DND-41 (cell line): ENCODE measurements around the gene CTAGE15.
"Not testable (repeated sequence)": the region's sequence is repeated elsewhere in the genome, so short reads cannot be mapped to it uniquely, and the experiment has no call there.

Source experiments
- ATAC-seq: fragments of 200-7000 bp; cut with Tn5 transposase; 3 replicates; pipeline ENCODE4 v1.9.1; 2021; ENCODE audit warnings: low read depth; ENCODE audit not compliant: insufficient read depth
- DNase-seq: peaks from one replicate; pipeline ENCODE4 v3.0.0-alpha.2; 2020
- H2AFZ ChIP-seq: 2 replicates; pipeline ENCODE4 v1.6.0; 2012; ENCODE audit warnings: low read depth, low read length
- H3K27ac ChIP-seq: 2 replicates; pipeline ENCODE4 v1.5.1; 2012; ENCODE audit warnings: low read length, inconsistent platforms
- H3K27me3 ChIP-seq: fragments of 200-600 bp; sonication (generic); 2 replicates; pipeline ENCODE4 v1.6.0; 2012; ENCODE audit warnings: low read length, mild to moderate bottlenecking, inconsistent platforms; ENCODE audit not compliant: insufficient read depth, poor library complexity
- H3K36me3 ChIP-seq: 2 replicates; pipeline ENCODE4 v1.5.1; 2012; ENCODE audit warnings: low read length, inconsistent platforms; ENCODE audit not compliant: insufficient read depth
- H3K4me1 ChIP-seq: 2 replicates; pipeline ENCODE4 v1.5.1; 2012; ENCODE audit warnings: mild to moderate bottlenecking, low read length; ENCODE audit not compliant: insufficient read depth
- H3K4me2 ChIP-seq: 2 replicates; pipeline ENCODE4 v1.6.0; 2012; ENCODE audit warnings: mild to moderate bottlenecking, moderate library complexity, low read length, inconsistent platforms; ENCODE audit not compliant: insufficient read depth
- H3K4me3 ChIP-seq, 2 experiments: fragments of 200-600 bp in 1 of 2; shearing (Covaris generic) in 1 of 2; 2 replicates each; pipeline ENCODE4 v1.5.1; 2012 to 2016; ENCODE audit warnings: inconsistent platforms in 2 of 2, low read length in 2 of 2, mild to moderate bottlenecking in 2 of 2, low read depth in 1 of 2, moderate library complexity in 1 of 2
- H3K79me2 ChIP-seq: 2 replicates; pipeline ENCODE4 v1.6.0; 2012; ENCODE audit warnings: low read length, inconsistent platforms; ENCODE audit not compliant: insufficient read depth
- H3K9ac ChIP-seq: 2 replicates; pipeline ENCODE4 v1.6.0; 2012; ENCODE audit warnings: low read depth, mild to moderate bottlenecking, inconsistent platforms, low read length, moderate library complexity
- H3K9me3 ChIP-seq: 2 replicates; pipeline ENCODE4 v1.5.1; 2012; ENCODE audit warnings: low read length, moderate library complexity, mild to moderate bottlenecking, inconsistent platforms; ENCODE audit not compliant: insufficient read depth, severe bottlenecking
- H4K20me1 ChIP-seq: 2 replicates; pipeline ENCODE4 v1.6.0; 2012; ENCODE audit warnings: low read length; ENCODE audit not compliant: insufficient read depth

Gene CTAGE15, protein sequence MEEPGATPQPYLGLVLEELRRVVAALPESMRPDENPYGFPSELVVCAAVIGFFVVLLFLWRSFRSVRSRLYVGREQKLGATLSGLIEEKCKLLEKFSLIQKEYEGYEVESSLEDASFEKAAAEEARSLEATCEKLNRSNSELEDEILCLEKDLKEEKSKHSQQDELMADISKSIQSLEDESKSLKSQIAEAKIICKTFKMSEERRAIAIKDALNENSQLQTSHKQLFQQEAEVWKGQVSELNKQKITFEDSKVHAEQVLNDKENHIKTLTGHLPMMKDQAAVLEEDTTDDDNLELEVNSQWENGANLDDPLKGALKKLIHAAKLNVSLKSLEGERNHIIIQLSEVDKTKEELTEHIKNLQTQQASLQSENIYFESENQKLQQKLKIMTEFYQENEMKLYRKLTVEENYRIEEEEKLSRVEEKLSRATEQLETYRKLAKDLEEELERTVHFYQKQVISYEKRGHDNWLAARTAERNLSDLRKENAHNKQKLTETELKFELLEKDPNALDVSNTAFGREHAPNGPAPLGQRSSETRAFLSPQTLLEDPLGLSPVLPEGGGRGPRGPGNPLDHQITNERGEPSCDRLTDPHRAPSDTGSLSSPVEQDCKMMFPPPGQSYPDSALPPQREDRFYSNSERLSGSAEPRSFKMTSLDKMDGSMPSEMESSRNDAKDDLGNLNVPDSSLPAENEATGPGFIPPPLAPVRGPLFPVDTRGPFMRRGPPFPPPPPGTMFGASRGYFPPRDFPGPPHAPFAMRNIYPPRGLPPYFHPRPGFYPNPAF

GRCh38 chr7:143571501-143571900 lies at the start of gene CTAGE15:
Gene CTAGE15 (plus strand): TSS chr7:143571801. CDS start chr7:143571818, 17 bp downstream.
- not testable (repeated sequence) for H2AFZ ChIP-seq, H3K9ac ChIP-seq, H3K9me3 ChIP-seq, H3K4me3 ChIP-seq, H3K27me3 ChIP-seq, H3K27ac ChIP-seq, H4K20me1 ChIP-seq, H3K4me2 ChIP-seq, DNase-seq, H3K79me2 ChIP-seq, ATAC-seq, H3K4me1 ChIP-seq, H3K36me3 ChIP-seq

DNA sequence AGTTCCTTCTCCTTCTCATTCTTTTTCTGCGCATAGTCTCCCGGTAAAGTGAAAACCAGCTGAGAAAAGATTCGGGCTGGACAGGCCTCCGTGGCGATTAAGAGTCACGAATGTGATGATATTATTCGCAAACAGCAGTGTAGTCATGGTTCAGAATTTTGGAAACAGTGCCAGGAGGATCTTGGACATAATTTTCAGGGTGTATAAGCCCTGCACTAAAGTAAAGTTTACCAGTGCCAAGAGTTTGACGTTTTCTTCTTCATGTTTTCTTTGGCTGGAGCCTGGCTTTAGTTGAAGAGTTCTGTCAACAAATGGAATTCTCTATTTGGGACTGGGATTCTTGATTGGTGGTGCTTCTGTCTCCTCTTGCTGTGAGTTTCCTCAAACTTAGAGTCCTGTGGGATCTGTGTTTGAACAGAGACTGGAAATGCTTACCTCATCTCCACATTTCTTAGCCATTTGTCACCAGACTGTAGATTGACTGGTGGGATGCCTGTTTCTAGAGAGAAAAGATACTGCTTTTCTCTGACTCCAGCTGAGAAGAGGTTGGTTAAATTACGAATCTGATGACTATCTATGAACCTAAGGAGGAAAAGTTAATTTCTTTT lies 49.2 kb upstream of the CTAGE15 start:
- not testable (repeated sequence) for H3K9me3 ChIP-seq, H3K79me2 ChIP-seq, H2AFZ ChIP-seq, H3K4me3 ChIP-seq, H3K4me1 ChIP-seq, H3K4me2 ChIP-seq, H3K9ac ChIP-seq, H4K20me1 ChIP-seq, DNase-seq, H3K36me3 ChIP-seq, ATAC-seq, H3K27ac ChIP-seq
- H3K27me3 ChIP-seq: peaks cover 13% of the 10 kb centered on the region

- not testable (repeated sequence) for DNase-seq, H3K4me2 ChIP-seq, H3K9ac ChIP-seq, H3K9me3 ChIP-seq, H2AFZ ChIP-seq, H3K27ac ChIP-seq, H3K27me3 ChIP-seq, H4K20me1 ChIP-seq, ATAC-seq, H3K4me1 ChIP-seq, H3K36me3 ChIP-seq, H3K79me2 ChIP-seq, H3K4me3 ChIP-seq
These were observed 40.3 kb upstream of the CTAGE15 start for GRCh38 chr7:143531169-143531926.

DNA sequence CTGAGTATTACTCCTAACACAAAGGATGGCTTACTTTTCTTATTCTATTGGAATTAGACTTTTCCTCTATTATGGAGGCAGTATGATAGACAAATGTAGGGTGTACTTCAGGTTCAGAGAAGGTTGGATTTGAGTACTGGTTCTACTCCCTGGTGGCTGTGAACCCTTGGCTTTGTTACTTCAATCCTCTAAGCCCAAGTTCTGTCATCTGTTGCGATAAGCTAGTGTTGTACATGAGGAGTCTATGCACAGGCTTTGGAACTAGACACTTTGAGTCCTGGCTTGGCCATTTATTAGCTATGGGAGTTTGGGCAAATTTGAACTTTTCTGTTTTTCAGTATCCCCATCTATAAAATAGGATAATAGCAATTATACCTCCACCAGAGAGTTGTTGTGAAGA lies 39.7 kb upstream of the CTAGE15 start:
- not testable (repeated sequence) for H3K27ac ChIP-seq, H3K4me1 ChIP-seq, H3K27me3 ChIP-seq, H3K4me2 ChIP-seq, DNase-seq, H4K20me1 ChIP-seq, H3K4me3 ChIP-seq, ATAC-seq, H3K79me2 ChIP-seq, H2AFZ ChIP-seq, H3K36me3 ChIP-seq, H3K9me3 ChIP-seq, H3K9ac ChIP-seq

DNA sequence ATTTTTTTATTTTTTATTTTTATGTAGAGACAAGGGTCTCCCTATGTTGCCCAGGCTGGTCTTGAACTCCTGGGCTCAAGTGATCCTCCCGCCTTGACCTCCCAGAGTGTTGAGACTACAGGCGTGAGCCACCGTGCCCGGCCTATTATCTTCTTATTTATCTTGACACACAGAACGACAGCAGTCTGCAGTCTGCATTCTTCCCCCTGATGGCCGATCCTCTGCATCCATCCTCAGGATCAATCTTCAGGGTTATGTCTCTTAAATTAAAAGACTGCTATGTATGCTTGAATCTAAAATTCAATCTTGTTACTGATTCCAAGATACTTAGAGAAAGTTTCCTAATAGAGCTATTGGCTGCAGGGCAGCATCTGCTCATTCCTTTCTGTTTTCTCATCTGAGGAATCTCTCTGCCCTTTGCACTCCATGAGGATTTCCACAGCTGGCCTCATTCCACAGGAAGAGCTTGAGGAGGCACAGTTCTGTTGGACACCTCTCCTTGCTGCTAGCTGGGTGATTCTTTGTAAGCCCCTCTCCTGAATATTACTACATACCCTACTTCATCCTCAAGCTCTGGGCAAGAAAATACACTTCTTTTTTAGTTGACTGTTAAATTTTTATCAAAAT lies 38.3 kb upstream of the CTAGE15 start:
- H3K9ac ChIP-seq, H3K27ac ChIP-seq, H4K20me1 ChIP-seq, H3K27me3 ChIP-seq, ATAC-seq, H3K4me1 ChIP-seq, H3K79me2 ChIP-seq, H3K9me3 ChIP-seq, H3K4me3 ChIP-seq, H2AFZ ChIP-seq, H3K36me3 ChIP-seq, H3K4me2 ChIP-seq, DNase-seq: not testable (repeated sequence)

GRCh38 chr7:143536443-143536842 lies 35.2 kb upstream of the CTAGE15 start:
- not testable (repeated sequence) for H3K79me2 ChIP-seq, H3K27ac ChIP-seq, H3K9ac ChIP-seq, H4K20me1 ChIP-seq, H3K4me3 ChIP-seq, H3K4me1 ChIP-seq, H3K9me3 ChIP-seq, H3K4me2 ChIP-seq, H3K36me3 ChIP-seq, ATAC-seq, H2AFZ ChIP-seq, H3K27me3 ChIP-seq, DNase-seq

- not testable (repeated sequence) for H2AFZ ChIP-seq, H3K27me3 ChIP-seq, H3K4me1 ChIP-seq, H3K27ac ChIP-seq, H3K4me2 ChIP-seq, H4K20me1 ChIP-seq, H3K9ac ChIP-seq, H3K9me3 ChIP-seq, ATAC-seq, H3K79me2 ChIP-seq, H3K36me3 ChIP-seq, DNase-seq, H3K4me3 ChIP-seq
These were observed 28.1 kb upstream of the CTAGE15 start for GRCh38 chr7:143543288-143544038.
